GM10266 (cell line): ENCODE results near the gene TYR.
"Not testable (repeated sequence)": the region's sequence is repeated elsewhere in the genome, so short reads cannot be mapped to it uniquely, and the experiment has no call there.

Experiments
- DNase-seq: peaks from one replicate; pipeline ENCODE4 v3.0.0; 2012; ENCODE audit errors: extremely low spot score
- TF ChIP-seq, protein P1 (sequence below): IDR thresholded peaks from 2 replicates; pipeline ENCODE4 v1.5.1; 2012; ENCODE audit warnings: mild to moderate bottlenecking, low read depth; ENCODE audit not compliant: control insufficient read depth, insufficient read depth; ENCODE audit errors: missing control alignments

The TYR gene

DNA sequence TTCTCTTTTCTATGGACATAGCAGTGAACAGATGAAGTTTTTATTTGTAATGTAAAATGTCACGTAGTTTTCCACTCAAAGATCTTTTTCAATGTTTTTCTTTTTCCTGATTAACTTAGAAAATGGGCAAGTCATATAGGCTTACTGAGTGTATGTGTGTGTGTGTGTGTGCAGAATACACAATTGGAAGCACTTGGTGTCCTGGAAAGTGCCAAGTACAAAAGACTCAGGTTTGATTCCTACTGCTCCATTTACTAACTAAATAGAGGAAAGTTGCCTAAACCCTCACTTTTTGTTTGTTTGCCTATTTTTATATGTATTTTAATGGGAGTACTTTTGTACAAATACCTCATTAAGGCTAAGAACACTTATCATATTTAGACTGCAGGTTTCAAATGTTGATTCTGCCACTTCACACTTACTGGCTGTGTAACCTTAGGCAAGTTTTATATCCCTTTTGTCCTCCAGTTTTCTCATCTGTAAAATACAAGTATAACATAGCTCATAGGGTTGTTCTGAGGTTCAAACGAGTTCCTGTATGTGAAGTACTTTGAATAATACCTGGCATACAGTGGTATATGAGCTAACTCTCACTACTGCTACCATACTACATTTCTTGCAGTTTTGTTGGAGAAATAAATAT lies 90.1 kb downstream of the TYR start:
- no peak for DNase-seq
- TF ChIP-seq, protein P1, sequence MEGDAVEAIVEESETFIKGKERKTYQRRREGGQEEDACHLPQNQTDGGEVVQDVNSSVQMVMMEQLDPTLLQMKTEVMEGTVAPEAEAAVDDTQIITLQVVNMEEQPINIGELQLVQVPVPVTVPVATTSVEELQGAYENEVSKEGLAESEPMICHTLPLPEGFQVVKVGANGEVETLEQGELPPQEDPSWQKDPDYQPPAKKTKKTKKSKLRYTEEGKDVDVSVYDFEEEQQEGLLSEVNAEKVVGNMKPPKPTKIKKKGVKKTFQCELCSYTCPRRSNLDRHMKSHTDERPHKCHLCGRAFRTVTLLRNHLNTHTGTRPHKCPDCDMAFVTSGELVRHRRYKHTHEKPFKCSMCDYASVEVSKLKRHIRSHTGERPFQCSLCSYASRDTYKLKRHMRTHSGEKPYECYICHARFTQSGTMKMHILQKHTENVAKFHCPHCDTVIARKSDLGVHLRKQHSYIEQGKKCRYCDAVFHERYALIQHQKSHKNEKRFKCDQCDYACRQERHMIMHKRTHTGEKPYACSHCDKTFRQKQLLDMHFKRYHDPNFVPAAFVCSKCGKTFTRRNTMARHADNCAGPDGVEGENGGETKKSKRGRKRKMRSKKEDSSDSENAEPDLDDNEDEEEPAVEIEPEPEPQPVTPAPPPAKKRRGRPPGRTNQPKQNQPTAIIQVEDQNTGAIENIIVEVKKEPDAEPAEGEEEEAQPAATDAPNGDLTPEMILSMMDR: no peak

DNA sequence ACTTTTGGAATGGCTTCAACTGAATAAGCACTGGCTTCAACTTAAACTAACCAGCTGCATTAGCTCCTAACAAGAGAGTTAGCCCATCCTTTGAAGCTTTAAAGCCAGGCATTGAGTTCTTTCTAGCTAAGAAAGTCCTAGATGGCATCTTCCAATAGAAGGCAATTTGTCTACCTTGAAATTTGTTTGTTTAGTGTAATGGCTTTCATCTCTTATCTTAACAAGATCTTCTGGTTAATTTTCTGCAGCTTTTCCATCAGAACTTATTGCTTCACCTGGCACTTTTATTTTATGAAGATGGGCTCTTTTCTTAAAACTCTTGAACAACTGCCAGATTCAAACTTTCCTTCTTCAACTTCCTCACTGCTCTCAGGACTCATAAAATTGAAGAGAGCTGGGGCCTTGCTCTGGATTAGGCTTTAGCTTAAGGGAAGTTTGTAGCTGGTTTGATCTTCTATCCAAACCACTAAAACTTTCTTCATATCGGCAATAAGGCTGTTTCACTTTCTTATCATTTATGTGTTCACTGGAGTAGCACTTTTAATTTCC lies 94.9 kb downstream of the TYR start:
- not testable (repeated sequence) for DNase-seq

DNA sequence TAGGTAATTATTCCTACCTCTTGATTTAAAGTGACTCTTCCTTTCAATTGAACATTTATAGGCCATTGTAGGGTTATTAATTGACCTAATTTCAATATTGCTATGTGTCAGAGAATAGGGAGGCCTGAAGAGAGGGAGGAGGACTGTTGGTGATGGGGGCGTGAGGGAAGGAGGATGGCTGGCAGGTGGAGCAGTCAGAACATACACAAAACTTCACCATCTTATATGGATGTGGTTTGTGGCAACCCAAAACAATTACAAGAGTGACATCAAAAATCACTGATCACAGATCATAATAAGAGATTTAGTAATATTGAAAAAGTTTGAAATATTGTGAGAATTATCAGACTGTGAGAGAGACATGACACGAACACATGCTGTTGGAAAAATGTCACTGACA lies 95.5 kb downstream of the TYR start:
- not testable (repeated sequence) for DNase-seq

DNA sequence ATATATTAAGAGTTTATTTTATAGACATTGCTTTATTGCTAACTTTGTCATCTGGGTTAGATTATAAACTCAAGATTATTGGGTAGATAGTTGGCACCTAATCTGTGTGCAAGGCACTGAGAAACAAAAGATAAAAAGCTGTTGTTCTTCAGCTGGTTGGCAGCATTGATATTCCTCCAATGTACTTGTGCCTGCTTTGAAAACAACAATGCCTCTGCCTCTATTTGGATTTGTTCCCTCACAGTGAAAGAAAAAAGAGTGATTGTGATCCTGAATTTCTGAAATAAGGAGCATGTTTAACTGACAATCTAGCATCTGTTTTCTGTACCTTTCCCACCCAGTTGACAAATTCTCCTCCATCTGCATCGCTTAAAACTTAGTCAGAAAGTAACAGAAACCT lies 98.3 kb downstream of the TYR start:
- TF ChIP-seq, protein P1: no peak
- DNase-seq: no peak

DNA sequence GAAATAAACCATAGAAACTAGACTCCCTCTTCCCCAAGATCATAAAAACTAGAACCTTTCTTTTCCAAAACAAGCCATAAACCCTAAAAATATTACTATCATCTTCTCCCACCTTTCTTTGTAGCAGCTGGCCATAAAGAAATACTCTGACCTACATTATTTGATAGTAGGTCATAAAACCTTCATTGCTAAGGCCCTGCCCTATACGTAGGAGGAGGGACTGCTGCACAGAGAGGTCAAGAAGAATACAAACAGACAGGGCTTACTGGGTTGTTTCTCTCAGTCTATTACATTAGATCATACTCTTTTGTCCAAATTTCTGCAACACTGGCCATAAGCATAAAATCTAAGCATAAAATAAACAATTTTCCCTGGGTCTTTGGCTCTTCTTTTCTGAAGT lies 101.5 kb downstream of the TYR start:
- DNase-seq: no peak
- TF ChIP-seq, protein P1: no peak

DNA sequence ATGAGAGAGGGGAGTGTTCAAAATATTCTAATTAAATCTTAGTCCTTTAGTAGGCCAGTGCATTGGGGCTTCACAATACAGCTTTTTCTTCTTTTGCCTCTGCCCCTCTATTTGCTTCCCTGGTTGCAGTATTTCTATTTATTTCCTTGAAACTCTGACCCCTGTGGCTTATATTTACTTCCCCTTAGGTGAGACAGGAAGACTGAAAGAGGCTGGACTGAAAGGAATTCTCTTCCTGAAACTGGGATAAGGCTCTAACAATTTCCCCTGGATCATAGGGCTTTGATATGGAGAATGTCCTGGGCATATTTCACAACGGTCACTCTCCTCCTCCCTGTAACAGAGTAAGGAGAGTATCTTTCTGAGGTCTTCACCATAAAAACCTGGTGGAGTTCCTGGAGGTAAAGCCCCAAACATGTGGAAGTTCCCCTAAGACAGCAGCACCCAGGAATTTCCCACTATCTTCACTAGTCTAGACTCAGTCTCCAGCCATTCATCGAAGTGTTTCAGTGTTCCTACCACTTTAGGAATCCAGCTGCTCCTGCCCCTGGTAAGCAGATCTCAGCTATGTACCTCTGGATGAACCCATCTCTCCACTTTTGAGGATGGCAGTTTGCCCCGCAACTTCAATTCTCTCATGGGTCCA lies 103.5 kb downstream of the TYR start:
- DNase-seq: not testable (repeated sequence)

DNA sequence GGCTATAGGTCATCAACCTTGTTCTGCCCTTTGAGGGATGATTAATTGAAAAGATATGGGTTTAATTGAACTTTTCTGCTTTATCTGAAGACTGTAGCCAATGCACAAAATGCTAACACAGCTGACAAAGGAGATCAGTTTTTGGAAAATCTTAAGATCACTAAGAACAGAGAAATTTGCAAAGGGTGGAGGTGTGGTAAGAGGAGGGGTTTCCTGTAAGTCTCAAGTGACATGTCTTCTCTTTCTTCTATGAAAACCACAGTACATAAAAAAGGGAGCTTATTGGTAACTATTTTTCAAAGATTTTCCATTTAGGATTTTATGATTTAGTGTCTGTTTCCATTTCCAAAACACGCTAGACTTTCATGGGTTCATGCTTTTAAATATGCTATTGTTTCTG lies 108.9 kb downstream of the TYR start:
- DNase-seq: not testable (repeated sequence)

DNA sequence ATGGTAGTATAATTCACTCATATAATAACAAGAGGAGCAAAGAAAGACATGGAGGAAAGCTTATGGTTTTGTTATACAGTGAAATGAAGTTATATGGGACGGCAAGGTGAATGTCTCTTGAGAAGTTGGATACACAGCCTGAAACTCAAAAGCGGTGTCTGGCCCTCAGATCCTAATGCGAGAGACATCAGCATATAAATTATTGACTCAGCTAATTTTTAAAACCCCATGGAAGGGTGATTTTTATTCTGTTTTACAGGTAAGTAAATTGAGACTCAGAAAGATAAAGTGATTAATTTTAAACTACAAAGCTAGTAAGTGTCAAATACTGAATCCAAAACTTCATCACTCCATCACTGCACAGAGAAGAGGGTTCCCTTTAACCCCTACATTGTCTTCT lies 110.3 kb downstream of the TYR start:
- DNase-seq: not testable (repeated sequence)

DNA sequence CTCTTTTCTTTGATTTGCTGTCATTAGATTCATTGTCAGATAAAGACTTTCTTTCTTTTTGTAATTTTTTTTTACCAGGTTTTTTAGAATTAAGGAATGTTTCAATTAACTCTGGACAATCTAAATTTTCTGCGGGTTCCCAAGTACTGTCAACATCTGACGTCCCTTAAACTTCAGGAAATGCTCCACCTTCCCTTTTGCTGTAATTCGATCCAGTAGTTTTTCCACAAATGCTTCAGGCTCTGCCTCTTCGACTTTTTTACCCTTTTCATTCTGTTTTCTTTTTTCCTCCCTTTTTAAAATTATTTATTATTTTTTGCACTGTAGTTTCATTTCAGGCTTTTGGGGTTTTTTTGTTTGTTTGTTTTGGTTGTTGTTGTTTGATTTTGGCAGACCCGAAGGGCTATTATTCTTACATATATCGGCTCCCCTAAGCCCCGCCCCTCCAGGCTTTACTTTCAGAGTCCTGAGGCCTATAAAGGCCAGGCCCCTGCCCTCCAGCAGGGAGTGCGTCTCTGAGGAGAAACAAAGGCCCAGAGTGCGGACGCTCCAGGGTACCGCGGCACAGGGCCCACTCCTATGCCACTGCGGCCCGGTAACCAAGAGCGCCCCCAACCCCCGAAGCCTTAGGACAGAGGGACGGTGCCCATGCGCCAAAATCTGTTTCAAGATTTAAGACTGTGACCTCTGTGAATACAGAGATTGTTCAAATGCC lies 116.4 kb downstream of the TYR start:
- DNase-seq: no peak

DNA sequence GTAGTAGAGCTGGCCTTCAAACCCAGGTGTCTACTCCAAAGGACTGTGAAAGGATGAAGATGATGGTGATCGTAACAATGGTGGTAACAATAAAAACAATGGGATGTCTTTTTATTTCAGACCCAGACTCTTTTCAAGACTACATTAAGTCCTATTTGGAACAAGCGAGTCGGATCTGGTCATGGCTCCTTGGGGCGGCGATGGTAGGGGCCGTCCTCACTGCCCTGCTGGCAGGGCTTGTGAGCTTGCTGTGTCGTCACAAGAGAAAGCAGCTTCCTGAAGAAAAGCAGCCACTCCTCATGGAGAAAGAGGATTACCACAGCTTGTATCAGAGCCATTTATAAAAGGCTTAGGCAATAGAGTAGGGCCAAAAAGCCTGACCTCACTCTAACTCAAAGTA lies 117.3 kb downstream of the TYR start:
- not testable (repeated sequence) for DNase-seq

More for the DNA sequence above, 116.4 kb downstream of the TYR start:
- TF ChIP-seq, protein P1: no peak

DNA sequence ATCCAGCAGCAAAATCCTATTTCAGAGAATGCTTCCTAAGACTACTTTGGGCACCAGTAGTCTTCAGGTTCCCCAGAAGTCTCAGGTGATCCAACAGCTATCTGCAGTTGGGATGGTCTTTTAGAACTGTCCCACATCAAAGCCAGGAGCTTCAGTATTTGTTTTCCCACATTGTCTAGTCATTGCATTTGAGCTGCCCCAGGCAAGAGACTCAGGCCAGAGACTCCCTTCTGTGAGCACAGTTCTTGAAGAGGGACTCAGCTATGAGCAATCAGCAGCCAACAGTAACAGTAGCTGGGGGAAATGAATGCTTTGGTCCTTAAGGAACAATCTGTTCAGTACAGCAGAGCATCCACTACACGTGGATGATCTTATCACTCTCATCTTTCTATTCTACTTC lies 125.4 kb downstream of the TYR start:
- not testable (repeated sequence) for DNase-seq

DNA sequence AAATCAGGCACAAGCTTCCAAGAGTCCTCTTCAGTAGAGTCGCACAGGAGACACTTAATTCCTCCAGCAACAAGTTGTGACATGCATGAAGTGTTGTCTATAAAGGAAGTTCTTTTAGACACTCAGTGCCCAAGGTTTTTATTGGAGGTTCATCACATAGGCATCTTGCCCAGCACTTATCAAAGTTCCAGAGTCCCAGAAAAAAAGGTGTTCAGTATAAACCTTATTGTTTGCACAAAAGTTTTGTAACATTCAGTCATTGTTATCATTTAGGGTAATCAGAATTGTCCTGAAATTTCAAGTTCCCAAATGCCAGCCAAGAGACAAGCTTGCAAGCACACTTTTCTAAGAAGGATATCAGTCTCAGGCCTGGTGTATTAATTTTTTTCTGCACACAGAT lies 130.6 kb downstream of the TYR start:
- not testable (repeated sequence) for DNase-seq

DNA sequence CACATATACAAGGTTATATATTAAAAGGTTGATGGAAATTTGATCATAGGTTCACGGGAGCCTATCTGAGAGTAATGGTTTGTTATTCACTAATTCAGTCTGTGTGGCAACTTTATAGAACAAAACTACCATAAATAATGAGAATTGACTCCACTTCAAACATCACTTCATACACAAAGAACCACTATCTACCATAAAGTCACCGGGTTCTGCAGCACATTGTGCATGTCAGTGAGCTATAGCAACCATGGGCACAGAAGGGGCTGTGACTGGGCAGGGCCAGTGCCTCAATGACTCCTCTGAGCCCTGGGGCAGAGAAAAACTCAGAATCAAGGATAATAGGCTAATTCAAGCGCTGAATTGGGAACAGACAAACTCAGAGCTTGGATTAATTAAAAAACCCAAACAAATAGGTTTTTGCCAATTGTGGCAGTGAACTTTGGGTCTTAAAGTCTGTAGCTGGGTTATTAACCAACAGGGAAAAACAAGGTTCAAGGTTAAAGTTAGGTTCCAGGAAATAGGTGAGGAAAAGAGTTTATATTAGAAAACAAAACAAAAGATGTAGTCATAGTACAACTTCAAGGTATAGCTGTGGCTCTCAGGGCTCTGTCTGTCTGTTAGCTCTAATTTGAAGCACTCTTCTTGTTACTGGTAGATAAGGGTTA lies 131.8 kb downstream of the TYR start:
- not testable (repeated sequence) for DNase-seq

DNA sequence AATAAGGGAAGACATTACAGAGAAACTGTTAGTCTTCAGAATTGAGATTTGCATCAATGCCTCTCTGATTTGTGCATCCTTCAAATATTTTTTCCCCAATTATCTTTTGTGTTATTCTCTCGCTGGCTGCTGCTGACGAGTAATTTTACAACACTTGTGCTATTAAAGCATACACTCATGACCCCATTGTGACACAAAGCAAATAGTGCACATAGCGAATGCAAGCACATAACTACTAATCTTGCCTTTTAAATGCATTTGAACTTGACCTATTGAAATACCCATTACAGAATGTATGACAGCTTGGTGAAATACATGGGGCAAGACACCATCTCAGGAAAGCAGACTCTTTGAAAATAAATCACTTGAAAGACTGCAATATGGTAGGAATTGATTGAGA lies 132.9 kb downstream of the TYR start:
- DNase-seq: not testable (repeated sequence)
